Cardiac fibroblast (primary cell): Measurements from ENCODE around the gene EIF2A.
A peak's percentile ranks its signal among the peaks of the same experiment; 100 is the strongest.

Experiments used
- DNase-seq, 2 donors: peaks; one replicate each; pipeline versions ENCODE4 v3.0.0 to v3.0.0-alpha.2; 2010; ENCODE audit warnings: low read depth in 2 of 2
- H3K4me3 ChIP-seq, 2 donors: replicated peaks in 1 of 2; 1 replicate in 1 of 2; 2 replicates in 1 of 2; pipeline ENCODE4 v1.5.1; 2011; ENCODE audit warnings: low read depth in 2 of 2, low read length in 2 of 2, mild to moderate bottlenecking in 2 of 2, moderate library complexity in 1 of 2
- TF ChIP-seq, protein P1 (sequence below): IDR thresholded peaks from one replicate; pipeline ENCODE4 v1.5.1; 2011; ENCODE audit warnings: low read depth, mild to moderate bottlenecking, low read length, inconsistent platforms

The EIF2A gene

DNA sequence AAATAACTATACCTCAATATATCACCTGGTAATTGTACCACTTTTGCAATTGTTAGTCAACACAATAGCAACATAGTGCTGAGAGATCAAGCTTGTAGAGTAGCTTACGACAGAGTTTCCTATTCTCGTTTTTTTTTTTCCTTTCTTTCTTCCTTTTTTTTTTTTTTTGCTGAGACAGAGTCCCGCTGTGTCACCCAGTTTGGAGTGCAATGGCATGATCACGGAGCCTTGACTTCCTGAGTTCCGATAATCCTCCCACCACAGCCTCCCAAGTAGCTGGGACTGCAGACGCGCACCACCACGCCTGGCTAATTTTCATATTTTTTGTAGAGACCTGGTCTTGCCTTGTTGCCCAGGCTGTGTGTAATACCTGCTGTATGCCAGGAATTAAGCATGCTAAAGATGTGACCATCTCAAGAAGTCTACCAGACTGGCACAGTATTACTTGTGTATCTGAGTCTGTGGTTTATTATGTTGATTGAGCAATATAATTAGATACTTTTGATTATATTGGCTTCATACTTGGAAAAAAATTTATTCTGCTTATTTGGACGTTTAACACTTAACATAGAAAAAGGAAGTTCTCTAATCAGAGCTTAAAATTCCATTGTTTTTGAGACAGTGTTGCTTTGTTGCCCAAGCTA lies 59.5 kb downstream of the EIF2A start:
- H3K4me3 ChIP-seq, result no peak overlapping the region
- DNase-seq, result no peak
- TF ChIP-seq, protein P1, sequence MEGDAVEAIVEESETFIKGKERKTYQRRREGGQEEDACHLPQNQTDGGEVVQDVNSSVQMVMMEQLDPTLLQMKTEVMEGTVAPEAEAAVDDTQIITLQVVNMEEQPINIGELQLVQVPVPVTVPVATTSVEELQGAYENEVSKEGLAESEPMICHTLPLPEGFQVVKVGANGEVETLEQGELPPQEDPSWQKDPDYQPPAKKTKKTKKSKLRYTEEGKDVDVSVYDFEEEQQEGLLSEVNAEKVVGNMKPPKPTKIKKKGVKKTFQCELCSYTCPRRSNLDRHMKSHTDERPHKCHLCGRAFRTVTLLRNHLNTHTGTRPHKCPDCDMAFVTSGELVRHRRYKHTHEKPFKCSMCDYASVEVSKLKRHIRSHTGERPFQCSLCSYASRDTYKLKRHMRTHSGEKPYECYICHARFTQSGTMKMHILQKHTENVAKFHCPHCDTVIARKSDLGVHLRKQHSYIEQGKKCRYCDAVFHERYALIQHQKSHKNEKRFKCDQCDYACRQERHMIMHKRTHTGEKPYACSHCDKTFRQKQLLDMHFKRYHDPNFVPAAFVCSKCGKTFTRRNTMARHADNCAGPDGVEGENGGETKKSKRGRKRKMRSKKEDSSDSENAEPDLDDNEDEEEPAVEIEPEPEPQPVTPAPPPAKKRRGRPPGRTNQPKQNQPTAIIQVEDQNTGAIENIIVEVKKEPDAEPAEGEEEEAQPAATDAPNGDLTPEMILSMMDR, result no peak

DNA sequence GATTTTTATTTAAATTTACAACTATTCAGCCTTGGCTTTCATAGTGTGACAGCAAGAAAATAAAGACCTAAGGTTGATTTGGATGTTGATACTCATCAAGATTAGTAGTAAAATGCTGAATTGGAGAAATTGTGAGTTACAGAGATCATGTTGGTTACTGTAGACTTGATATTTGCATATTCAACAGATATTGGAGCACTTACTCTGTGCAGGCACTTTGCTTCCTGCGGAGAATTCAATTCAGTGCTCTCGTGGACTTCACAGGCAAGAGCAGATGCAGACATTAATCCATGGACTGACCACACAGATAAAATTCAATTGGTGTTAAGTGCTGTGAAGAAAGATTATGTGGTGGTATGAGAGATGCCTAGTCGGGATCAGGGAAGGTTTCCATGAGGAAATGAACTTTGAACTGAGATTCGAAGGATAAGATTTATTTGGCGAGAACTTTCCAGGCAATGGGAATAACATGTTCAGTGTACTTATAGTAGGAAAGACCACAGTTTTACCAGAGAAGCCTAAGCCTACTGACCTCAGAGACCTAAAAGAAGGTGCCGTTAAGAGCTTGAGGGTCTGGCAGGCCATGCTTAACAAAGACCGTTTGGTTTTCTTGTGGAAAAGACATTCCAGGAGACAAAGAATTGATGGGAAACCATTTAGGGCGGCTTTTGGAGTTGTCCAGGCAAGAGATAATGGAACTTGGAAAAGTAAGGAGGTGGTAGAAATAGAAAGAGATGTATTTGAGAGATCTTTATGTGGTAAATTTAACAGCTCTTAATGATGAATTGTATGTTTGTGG lies 60.9 kb downstream of the EIF2A start:
- no peak for DNase-seq
- TF ChIP-seq, protein P1, result no peak
- H3K4me3 ChIP-seq, result no peak overlapping the region

DNA sequence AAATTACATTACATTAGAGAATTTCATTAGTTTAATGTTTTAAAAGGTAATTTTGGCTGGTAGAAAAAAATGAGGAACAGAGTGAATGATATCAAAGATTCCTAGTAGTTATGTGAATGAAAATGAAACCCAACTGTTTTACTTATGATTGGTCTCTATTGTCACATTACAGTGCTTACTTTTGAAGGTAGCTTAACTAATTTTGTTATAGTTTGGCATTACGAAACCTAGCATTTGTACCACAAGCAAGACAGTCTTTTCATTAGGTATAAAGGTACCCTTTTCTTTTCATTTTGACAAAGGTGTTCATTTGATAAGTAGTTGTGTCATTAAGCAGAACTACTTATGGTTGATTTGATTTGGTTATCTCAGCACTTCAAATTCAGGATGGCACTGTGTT lies 63.4 kb downstream of the EIF2A start:
- no peak for DNase-seq
- TF ChIP-seq, protein P1, result no peak
- no peak overlapping the region for H3K4me3 ChIP-seq

DNA sequence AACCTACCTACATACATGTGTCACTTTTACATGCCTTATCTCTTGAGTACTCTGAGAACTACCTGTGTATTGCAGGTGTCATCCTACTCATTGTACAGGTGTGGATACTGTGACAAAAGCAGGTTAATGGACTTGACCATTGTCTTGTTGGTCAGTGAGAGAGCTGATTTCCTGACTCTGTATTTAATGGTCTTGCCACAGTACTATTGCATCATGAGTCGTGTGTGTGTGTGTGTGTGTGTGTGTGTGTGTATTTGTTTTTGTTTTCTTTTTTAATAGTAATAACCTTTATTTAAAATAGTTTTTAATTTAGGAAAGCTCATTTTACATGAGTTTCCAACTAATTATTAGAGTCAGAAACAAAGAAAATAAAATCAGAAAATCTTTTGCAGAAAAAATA lies 64.2 kb downstream of the EIF2A start:
- DNase-seq, result peak; percentile 35 to 49

DNA sequence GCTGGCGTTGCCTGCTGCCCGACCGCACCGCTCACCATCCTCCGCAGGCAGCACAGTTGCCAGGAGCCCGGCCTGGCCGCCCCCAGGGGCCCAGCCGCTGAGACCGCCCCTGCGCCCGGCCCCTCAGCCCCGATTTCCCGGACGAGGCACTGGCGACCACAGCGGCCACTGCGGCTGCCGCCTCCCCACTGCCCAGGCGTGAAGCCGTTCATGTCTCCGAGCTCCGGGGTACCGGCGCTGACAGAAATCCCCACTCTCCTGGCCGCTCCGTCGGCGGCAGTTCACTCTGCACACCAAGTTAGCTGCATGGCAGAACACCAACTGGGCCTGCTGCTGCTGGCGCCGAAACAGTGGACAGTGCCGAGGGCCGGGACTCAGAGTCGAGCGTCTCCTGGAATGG lies 65.1 kb downstream of the EIF2A start:
- TF ChIP-seq, protein P1, result no peak
- no peak overlapping the region for H3K4me3 ChIP-seq
- DNase-seq, result no peak

More for the DNA sequence above, 64.2 kb downstream of the EIF2A start:
- no peak overlapping the region for H3K4me3 ChIP-seq
- TF ChIP-seq, protein P1, result no peak

DNA sequence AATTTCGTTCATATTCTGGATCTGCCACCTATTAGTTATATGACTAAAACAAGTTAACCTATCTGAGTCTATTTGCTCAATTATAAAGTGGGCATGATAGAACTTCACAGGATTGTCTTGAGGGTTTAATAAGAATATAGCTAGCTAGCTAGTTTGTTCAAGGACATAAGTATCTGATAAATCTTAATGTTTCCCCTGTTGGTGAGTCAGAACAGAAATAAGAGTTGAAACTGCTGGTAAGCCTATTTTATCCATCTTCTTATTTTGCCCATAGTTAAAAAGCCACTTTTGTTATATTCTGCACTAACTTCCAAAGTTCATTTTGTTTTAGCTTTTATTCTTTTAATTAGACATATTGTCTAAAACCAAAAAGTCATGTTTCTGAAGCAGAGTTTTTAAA lies 65.9 kb downstream of the EIF2A start:
- TF ChIP-seq, protein P1, result no peak
- H3K4me3 ChIP-seq, result no peak overlapping the region
- DNase-seq, result no peak
